ELR (cell line): Measurements from ENCODE around the gene HOXA5.
A peak's percentile ranks its signal among the peaks of the same experiment; 100 is the strongest.

ENCODE experiments used
- DNase-seq: peaks from one replicate; pipeline ENCODE4 v3.0.0-alpha.2; 2015; ENCODE audit warnings: low read depth

The HOXA5 gene

DNA sequence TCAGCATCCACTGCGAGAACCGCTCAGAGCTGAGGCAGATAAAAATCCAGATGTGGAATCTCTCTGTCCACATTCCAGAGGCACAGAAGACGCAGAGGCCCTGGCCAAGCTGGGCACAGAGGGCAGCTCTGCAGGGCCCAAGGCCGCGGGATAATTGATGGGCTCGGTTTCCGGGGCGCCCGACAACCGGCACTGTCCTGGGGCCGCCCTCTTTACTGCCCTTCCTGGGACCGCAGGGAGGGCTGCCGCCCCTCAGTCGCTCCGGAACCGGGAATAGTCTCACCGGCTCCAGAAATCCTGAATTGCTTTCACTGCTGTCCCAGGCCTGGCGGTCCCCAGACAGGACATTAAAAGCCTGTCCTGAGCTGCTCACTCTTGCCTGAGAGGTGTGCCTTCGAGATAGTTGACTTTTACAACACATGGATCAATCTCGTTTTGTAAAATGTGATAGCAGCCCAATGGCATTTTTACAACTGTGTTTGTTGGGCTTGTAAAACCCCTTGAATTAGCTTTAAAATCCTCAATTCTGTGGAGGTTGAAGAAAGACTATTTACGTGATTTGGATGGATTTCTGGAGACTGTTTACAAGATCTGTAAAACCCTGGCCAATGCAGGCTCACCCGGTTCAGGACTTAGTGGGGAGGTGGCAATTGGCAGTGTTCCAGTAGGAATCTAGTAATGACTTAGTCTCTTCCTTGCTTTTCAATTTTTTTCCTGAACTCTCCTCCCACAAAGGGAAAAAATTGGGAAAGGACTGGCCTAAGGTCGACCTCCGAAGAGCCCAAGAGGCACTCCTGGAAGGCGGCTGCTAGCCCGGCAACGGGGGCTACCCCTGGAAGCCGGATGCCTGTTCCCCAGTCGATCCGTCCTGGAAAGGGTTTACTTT is 5.5 kb upstream of the HOXA5 start:
- DNase-seq: no peak

DNA sequence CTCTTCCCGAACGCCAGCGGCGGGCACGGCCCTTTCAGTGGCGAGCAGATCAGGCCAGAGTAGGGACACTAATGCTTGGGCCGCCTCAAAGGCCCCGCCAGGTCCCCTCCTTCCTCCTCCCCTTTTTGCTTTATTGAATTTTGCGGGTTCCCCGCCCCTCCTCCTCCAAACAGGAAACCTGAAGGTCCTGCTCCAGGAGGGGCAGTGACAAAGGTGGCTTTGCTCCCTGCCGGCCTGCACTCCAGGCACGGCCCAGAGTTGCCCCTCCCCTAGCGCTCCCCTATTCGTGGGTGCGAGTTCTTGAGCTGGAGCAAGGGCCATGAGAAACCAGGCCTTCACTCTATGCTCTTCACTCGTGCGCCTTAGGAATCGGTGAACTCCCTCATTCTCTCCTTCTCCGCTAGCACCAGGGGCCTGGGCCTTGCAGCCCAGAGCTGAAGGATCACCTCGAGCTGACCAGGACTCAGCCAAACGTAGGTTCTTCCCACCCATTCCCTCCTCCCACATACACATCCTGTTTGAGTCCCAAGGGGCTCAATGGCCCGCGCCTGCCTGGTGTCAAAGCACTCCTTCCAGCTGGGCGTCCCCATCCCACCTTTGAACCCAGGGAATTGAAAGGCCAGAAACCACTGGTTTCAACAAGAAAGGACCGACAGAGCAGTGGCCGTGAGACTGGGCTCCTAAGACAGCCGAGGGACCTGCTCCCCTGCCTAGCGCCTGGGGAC is 4.7 kb upstream of the HOXA5 start:
- DNase-seq: no peak

DNA sequence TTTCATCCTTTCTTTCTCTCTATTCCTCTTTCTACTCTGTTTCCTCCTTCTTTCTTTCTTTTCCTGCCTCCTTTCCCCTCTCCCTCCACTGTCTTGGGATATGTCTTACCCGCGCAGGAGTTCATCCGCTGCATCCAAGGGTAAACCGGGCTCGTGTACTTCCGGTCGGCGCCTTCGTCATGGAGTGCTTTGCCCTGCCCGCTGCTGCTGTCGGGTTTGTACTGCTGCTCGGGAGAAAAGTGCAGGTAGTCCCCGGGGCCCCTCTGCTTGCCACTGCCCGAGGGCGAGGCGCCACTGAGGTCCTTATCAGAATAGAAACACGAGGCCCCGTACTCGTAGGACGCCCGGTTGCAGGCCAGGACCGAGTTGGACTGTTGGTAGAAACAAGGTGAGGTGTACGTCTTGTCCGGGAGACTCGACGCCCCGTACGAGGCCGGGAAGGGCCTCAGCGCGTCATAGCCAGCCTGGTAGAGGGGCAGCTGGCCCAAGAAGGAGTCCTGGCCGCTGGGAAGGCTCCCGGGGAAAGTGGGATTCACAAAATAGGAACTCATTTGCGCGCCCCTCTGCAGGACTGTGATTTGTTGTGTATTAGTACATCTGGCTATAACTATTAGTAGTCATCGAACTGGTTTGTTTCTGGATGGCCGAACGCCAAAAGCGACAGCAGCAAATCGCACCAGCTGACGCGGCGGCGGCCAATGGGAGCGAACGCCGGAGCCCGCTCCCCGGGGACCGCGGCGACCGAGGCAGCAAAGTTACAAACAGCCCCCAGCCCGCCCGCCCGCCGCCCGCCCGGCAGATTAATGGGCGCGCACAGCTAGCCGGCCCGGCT is 3.9 kb upstream of the HOXA5 start, which contains the start of gene HOXA6:
Gene HOXA6, minus strand, starts transcription at position 576 of the 832 bp plus-strand sequence. Its CDS starts 25 bp downstream, at position 551.
- no peak for DNase-seq

DNA sequence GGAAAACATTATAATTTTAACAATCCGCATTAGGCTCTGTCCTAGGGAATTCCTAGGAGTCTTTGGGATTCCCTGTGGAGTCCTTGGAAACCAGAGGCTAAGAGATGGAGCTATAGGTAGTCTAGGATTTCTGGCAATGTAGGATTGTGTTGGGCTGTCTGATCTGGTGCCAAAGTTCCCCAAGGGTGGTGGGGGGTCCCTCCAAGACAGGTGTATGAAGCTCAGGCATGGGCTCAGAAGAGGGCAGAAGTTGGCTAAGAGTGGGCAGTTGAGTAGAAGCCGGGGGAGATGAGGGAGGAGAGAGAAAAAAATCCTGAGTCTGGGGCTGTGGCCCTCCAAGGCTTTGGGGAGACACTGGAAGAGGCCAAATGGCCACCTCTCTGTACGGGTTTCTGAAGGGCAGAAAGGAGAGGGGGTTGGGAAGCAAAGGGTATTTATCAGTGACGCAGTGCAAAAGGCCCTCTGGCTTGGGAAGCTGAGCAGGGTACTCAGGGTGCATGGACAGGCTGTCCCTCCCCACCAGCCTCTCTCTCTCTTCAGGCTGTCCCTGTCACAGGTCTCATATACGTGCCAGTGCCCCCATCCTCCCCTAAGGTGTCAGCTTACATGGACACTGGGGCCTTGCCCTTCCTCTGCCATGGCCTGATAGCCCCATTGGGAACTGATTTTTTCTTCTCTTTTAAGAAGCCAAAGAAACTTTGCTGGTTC is 3.2 kb upstream of the HOXA5 start:
- no peak for DNase-seq

DNA sequence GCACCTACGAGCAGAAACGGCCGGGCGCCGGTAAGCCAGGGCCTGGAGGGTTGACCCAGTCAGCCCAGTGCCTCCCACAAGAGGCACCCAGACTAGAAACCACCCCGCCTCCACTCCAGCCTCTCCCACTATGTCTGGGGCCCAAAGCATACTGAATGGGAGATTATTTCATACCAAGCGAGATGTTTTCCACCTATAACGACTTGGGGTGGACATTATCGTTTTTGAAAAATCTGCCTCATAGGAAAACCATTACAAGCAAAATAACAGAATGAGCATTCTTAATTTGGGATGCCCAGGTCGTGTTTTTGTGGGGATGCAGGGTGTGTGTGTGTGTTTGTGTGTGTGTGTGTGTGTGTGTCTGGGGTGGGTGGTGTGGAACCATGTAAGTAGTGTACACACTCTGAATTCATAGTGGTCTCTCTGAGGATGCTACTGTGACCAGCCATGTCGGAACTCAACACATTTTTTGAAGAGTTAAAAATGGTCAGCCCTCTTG is 2.5 kb upstream of the HOXA5 start:
- no peak for DNase-seq

DNA sequence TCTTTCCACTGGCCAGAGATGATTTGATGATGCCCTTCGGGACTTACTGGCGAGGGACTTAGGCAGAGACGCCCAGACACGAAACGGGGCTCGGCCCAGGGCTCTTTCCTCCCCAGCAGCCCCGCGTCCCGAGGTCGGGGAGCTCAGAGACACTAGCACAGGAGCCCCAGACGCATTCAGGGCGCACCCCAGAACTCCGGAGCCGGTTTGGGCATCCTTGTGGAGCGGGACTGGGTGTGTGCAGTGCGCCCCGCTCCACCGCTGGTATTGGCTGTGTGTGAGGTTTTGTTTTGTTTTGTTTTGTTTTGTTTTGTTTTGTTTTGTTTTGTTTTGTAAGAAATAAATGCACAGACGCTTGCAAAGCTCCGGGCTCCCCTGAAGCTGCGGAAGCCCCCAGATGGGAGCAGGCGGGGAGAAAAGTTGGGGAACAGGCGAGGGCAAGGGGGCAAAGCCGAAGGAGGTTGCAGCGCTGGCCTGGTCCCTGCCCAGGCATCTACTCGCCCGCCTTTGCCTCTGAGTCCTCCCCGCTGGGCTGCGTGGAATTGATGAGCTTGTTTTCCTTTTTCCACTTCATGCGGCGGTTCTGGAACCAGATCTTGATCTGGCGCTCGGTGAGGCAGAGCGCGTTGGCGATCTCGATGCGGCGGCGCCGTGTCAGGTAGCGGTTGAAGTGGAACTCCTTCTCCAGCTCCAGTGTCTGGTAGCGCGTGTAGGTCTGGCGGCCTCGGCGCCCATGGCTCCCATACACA is 1.9 kb upstream of the HOXA5 start:
- DNase-seq: no peak

DNA sequence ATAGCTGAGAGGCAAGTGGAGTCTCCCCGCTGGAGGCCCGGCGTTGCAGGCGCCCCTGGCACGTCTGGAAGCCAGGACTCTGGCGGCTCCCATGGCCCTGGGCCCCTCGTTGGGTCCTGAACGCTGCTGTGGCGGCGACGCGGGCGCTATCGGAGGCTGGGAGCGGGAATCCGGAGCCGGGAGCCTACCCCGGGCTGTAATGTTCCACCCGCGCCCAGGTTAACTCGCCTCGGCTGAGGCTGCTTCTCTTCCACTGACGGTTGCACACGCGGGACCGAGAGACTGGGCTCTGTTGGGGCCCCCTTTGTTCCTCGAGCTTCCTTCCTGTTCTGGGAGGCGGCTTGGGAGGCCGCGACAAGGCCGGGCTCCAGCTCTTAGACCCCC is 1.3 kb upstream of the HOXA5 start:
- DNase-seq: no peak

DNA sequence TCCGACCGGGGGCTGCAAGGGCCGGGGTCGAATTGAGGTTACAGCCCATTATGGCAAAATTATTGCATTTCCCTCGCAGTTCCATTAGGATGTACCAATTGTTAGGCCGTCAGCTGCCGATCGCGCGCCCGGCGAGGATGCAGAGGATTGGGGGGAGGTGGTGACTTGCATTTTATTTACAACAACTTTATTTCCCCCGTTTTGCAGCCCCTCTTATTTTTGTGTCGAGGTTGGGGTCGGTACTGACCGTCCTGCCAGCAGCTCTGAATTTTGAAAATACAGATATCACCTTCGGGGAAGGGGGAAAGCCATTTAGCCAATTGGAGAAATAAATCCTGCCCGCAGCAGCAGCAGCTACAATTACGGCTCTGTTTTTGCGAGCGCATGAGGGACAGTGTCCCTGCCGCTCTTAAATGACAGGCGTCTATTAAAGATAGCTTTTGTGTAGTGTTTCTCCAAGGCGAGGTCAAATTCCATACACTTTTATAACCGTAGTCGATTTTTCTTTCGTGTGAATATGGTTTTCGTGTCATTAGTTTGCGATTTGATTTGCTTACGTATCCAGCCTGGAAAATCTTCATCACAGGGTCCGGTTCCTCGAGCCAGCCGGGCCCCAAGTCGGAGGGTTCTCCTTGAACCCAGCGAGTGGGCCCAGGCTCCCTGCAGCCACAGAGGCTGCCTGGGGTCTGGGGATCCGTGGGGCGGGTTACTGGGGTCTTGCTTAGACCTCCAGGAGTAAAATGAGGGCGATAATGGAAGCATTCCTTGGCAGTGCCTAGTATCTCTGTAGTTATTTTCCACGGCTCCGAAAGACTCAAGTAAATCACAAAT is 684 bp upstream of the HOXA5 start:
- no peak for DNase-seq

DNA sequence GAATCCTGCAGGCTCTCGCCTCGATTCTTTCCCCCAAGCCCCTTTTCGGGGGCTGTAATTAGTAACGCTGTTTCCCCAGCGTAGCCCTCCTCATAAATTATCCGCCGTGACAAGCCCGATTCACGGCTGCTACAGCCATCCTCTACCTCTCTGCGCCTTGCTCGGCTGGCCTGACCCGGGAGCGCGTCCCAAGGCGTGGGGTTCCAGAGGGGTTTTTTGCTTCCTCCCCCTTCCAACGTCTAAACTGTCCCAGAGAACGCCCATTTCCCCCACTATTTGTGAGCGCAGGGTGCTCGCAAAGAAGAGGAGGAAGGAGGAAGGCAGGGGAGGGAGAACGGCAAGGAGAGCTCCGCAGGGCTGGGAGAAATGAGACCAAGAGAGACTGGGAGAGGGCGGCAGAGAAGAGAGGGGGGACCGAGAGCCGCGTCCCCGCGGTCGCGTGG is 880 bp downstream of the HOXA5 start:
- no peak for DNase-seq

DNA sequence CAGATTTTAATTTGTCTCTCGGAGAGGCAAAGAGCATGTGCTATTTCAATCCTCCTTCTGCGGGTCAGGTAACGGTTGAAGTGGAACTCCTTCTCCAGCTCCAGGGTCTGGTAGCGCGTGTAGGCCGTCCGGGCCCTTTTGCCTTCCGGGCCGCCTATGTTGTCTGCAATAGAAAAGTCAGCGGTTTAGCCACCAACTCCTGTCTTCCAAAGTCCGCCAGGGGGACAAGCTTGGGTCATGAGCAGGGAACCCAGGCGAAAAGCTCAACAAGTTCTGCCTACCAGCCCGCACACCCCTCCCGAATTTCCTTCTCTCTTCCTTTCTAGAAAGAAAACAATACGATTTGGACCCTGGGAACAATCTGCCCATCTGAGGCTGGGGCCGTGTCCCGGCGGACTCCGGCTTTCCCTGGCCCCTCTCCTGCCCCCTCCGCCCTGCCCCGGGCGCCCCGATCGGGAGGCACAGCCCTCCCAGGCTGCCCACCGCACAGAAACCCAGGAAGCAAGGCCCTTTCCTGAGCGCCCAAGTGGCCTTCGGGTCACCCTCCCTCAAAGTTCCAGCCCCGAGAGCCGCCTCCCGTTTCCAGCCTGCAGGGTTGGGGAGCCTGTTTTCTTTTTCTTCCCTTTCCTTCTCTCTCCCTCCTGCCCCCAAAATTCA is 1.4 kb downstream of the HOXA5 start:
- DNase-seq: no peak

DNA sequence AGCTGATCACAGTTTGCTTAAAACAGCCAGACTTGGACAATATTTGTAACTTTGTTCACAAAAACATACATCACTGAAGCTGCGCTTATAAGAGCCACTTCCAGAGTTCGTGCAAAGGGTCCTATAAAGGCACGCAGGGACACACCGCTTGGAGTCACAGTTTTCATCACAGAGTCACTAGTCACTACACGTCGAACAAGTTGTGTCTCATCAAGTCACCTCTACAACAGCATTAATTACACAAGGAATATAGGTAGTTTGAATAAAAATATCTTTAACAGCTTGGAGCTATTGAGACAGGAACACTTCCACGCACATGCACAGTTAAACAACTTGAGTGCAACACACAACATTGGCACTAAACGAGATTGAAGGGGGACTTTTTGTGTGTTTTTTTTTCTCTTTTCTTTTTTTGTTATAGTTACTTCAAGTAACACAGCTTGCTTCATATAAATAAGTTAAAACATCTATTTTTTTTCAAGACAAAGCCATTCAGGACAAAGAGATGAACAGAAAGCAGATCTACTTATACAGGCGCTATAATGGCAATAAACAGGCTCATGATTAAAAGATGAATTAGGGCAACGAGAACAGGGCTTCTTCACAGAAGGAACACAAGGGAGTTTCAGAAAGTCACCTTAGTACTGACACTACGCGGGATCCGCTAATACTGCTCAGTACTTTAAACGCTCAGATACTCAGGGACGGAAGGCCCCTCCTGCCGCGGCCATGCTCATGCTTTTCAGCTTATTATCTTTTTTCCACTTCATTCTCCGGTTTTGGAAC is 2.2 kb downstream of the HOXA5 start:
- DNase-seq: no peak

DNA sequence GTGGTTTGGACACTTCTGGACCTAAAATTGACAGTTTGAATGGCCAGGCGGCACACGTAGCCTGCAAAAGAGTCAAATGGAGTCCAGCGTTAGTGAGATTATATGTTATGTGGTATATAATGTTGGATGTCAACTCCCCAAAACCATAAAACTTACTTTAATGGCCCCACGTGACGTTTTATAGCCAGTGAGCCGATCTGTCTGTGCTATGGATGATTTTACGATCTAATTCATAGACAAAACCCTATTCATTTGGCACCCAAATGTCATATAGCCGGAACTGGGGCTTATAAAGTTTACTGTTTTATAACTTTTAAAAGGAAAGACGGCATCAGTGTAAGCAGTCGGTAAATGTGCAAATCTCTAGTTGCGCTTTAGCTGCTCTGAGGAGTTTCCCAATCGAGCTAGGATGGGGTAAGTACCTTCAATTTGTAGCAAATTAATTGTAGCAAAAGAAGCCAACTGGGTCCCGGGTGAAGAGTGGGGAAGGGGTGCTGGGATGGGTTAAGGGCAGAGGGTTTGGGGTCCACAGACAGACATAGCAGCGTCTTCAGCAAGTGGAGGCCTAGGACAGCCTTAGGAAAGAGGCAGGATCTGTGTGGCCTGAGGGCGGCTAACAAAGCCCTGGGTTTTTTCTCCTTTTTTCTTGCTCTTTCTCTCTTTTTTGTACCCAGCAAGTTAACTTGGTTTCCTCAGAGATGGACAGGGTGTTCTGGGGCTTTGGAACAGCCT is 3.2 kb downstream of the HOXA5 start:
- no peak for DNase-seq

DNA sequence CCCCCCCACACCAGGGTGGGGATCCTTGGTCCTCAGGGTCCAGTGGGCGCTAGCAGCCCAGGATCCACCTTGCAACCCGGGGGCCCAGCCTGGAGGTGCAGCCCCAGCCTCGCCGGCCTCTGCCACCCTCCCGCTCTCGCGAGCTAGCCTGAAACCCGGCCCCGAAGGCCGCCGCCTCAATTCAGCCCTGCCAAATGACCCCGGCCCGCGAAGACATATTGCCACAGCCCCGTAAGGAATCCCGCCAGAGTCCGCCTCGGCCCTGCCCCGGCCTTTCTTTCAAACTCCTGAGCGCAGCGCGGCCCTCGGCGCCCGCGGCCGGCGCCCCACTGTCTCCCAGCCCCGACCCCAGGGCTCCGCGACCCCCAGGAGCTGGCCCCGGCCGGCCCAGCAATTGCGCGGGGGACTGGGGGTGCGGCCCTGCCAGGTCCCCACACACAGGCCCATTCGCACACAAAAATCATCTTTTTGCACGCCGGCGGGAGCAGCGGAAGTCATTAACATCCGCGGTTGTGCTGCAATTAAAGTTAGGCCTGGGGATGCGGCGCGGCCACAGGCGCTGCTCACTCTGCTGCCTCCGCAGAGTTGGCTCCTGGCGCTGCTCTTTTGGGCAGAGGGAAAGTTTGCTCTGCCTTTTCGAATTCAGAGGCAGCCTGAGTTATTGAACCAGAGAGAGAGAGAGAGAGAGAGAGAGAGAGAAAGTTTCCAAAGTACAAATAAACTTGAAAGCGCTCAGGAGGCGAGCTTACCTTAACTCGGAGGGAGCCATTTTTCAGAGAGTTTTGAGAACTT is 4.0 kb downstream of the HOXA5 start:
- no peak for DNase-seq

DNA sequence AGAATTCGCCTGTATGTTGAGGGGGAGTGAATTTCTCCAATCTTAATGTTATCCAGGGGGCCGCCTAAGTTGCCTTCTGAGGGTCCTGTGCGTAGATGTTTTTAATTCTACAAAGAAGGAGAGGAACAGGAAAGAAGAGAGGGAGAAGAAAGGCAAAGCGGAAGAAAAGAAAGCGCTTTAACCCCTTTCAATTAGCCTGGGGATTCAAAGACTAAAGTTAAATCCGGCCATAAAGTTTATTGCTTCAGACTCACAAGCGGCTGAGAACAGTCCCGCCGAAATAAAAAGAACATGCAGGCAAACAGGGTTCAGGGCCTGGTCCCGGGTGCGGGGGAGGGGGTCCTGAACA is 4.5 kb downstream of the HOXA5 start:
- DNase-seq: no peak

DNA sequence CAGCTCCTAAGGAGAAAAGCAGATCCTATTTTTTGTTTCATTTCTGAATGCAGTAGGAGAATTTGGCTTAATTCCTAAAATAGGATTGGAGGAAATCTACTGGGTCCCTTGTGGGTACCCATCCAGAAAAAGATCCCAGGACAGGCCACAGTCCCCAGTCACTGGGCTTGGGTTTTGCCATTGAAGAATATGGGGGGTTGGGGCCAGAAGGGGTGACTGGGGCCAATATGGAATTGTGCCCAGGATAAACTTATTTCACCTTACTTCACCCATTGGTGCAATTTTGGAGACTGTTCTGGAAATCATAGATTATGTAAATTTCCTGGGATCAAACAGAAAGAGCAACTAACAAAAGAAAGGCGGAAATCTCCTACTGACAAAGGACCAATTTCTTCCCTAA is 5.0 kb downstream of the HOXA5 start:
- DNase-seq: no peak

DNA sequence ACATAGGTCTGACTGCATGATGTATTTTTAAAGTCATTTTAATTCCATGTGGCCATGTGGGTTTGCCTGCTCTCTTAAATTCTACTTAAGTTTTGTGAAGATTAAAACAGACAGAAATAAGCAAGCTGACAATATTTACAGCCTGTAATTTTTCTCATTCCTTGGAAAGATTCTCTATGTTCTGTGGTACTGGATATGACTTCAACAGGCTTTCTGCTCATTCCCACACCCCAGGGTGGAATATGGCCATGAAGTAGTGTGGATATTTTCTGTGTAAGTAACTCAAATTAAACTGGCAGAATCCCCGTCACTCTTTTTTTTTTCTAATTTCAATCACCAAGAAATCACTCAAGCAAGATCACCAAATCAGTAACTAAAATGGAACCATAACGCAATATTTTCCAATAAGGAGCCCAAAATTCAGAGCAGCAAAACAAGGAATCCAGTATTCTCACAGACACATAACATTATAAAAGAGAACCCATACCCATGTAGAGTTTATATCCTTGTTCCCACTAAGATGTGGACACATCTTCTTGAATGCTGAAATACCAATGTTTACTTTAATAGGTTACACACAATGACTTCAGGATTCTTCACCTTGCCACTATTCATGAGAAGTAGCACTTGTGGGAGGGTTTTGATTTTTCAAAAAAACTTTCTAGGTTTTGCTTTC is 5.7 kb downstream of the HOXA5 start:
- DNase-seq: no peak

DNA sequence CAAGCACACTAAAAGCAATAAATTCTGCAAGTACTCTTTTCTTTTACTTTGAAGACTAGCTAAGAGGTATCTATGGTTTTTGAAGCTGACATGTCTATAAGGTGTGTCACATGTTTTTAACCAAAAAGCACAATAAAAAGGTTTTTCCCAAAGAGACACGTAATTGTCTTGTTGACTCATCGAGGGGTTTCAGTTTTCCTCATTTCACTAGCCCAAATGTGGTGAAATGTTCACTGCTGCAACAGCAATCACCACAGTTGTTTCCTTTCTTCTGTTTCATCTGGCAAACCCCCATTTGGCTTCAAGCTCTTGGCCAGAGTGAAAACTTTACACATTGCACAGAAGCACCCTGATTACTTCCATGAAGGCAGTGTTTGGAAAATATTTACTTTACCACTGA is 9.1 kb downstream of the HOXA5 start:
- peak; percentile 95 for DNase-seq
